Pancreas (tissue), 10 donors: ENCODE results near the gene GJB2. TPM values are rescaled to one million over a fixed set of nuclear protein-coding genes. Genes with fewer than 3 reads are reported as not detected.
"Not testable (repeated sequence)": the region's sequence is repeated elsewhere in the genome, so short reads cannot be mapped to it uniquely, and the experiment has no call there.

Source experiments
- ATAC-seq, 4 donors: fragments of 200-7000 bp; cut with Tn5 transposase; one replicate each; pipeline versions ENCODE4 v1.8.0 to v1.9.1; 2020; ENCODE audit warnings: mild to moderate bottlenecking in 4 of 4, moderate library complexity in 4 of 4
- DNase-seq, 6 donors: peaks; one replicate each; pipeline ENCODE4 v3.0.0-alpha.2; 2020
- FAIRE-seq: peaks from 2 replicates; lab custom pipeline; 2012; peaks lifted over from hg19 to GRCh38; lab: Jason Lieb, UNC
- H3K27ac ChIP-seq, 4 donors: fragments of 200-600 bp; sonication (generic); 1 replicate in 3 of 4; 2 replicates in 1 of 4; pipeline versions ENCODE4 v1.5.0 to v1.8.0; 2020
- H3K27me3 ChIP-seq, 4 donors: fragments of 200-600 bp; one replicate each; pipeline ENCODE4 v1.8.0; 2021
- H3K36me3 ChIP-seq, 3 donors: fragments of 200-600 bp; sonication (generic) in 1 of 3; one replicate each; pipeline versions ENCODE4 v1.5.0 to v1.8.0; 2020 to 2021
- H3K4me1 ChIP-seq, 3 donors: fragments of 200-600 bp; one replicate each; pipeline ENCODE4 v1.8.0; 2021
- H3K4me3 ChIP-seq, 4 donors: fragments of 200-600 bp; sonication (generic) in 2 of 4; one replicate each; pipeline versions ENCODE4 v1.5.0 to v1.8.0; 2020 to 2021
- H3K9me3 ChIP-seq, 4 donors: fragments of 200-600 bp; one replicate each; pipeline ENCODE4 v1.8.0; 2021
- CTCF ChIP-seq, 4 donors: fragments of 200-600 bp; sonication (generic) in 3 of 4; IDR thresholded peaks; one replicate each; pipeline versions ENCODE4 v1.5.0 to v1.8.0; 2021; ENCODE audit warnings: antibody characterized with exemption in 4 of 4
- WGBS, 2 donors: extraction: QIAGEN DNeasy Blood & Tissue Kit; methylation state at CpG; one replicate each; pipeline ENCODE4 v1.1.7; 2013; 5-methylcytosine and 5-hydroxymethylcytosine counted together
- intact Hi-C, 3 donors: fragments of 100-400 bp; cut with DNase I; formaldehyde crosslinking; loops; one replicate each; pipeline versions ENCODE4 v1.11.1 to v1.14.2; 2022
- polyA plus RNA-seq, 2 donors: library from polyadenylated mRNA; stranded (reverse); fragments of 200-250 nt; gene quantifications; one replicate each; pipeline ENCODE4 v1.2.3, GENCODE V29; 2013
- total RNA-seq, 6 donors: library from RNA; stranded (reverse); fragmentation: NEBNext Ultra II Directional in 4 of 6; extraction: Animal tissue kit (Norgen Biotek cat#: 25700) in 4 of 6; gene quantifications; one replicate each; pipeline versions ENCODE4 v1.2.1 to v1.2.4, GENCODE V29; 2021 to 2023
- donor health status: healthy with polysubstance abuse.
- donor health status: DM: no; HTN: no; CAD: no; lungs with moderate emphysema.
- donor health status: DM: no; HTN: no; CAD: no.
- donor health status: control.
- donor health status: control.
- donor health status: Bipolar disorder and iron deficiency.
- donor health status: DM: yes; HTN: yes; CAD: no.
- donor health status: DM: no; HTN: no; CAD: no.
- donor health status: DM: no; HTN: no; CAD: no.
- donor health status: DM: yes; HTN: yes; CAD: no.

Gene GJB2
- total and polyA plus RNA-seq, 8 donors, result 0.51 to 4.5 (median 0.72) TPM

GRCh38 chr13:20157151-20157796 is 35.5 kb downstream of the GJB2 start:
- Histone ChIP-seq H3K36me3 (no peaks in the 10 kb centered on the region), H3K4me1 (peaks cover 4 to 6% (median 6%) of the 10 kb centered on the region in 3 donors), H3K27me3 (peaks cover 11 to 63% (median 28%) of the 10 kb centered on the region in 4 donors), H3K27ac (no peak overlapping the region), H3K4me3 (no peak overlapping the region), H3K9me3 (no peaks in the 10 kb centered on the region)
- TF ChIP-seq CTCF (IDR thresholded peaks at IDR 0.05), result no peak
- FAIRE-seq (no peak), ATAC-seq (no peak), DNase-seq (no peak)
- intact Hi-C loops, result no loop called here
- WGBS, 2 donors, result 64 to 65% methylated on average over 3 of the region's 3 CpGs

- no peak overlapping the region for H3K27ac ChIP-seq
- peaks cover 4 to 6% (median 6%) of the 10 kb centered on the region in 3 donors for H3K4me1 ChIP-seq
- FAIRE-seq (no peak), DNase-seq (no peak), ATAC-seq (no peak)
- 48 to 57% methylated on average over 2 of the region's 2 CpGs for WGBS, 2 donors
- no peak overlapping the region for H3K4me3 ChIP-seq
- no peak for TF ChIP-seq CTCF (IDR thresholded peaks at IDR 0.05)
- no peaks in the 10 kb centered on the region for H3K36me3 ChIP-seq
- no peaks in the 10 kb centered on the region for H3K9me3 ChIP-seq
- intact Hi-C loops, result no loop called here
- peaks cover 11 to 61% (median 28%) of the 10 kb centered on the region in 4 donors for H3K27me3 ChIP-seq
Measured at GRCh38 chr13:20156702-20157101, 36.0 kb downstream of the GJB2 start.

GRCh38 chr13:20153290-20153689 is 39.4 kb downstream of the GJB2 start:
- ATAC-seq, intact Hi-C loops, H3K4me1 ChIP-seq, H3K9me3 ChIP-seq, DNase-seq, H3K36me3 ChIP-seq, H3K4me3 ChIP-seq, FAIRE-seq, H3K27ac ChIP-seq: not testable (repeated sequence)
- 67 to 94% methylated on average over 2 of the region's 2 CpGs for WGBS, 2 donors
- H3K27me3 ChIP-seq, result peaks cover 5 to 35% (median 7%) of the 10 kb centered on the region in 4 donors

- 64 to 69% methylated on average over 11 of the region's 11 CpGs for WGBS, 2 donors
Measured at GRCh38 chr13:20151612-20152011, 41.1 kb downstream of the GJB2 start.

GRCh38 chr13:20151016-20151415 is 41.7 kb downstream of the GJB2 start:
- H3K27me3 ChIP-seq, result peaks cover 0 to 12% (median 0%) of the 10 kb centered on the region in 4 donors
- H3K4me1 ChIP-seq, result no peaks in the 10 kb centered on the region
- no peak for FAIRE-seq
- H3K36me3 ChIP-seq, result no peaks in the 10 kb centered on the region
- no peaks in the 10 kb centered on the region for H3K9me3 ChIP-seq
- no peak overlapping the region for H3K4me3 ChIP-seq
- WGBS, 2 donors, result 64 to 68% methylated on average over 6 of the region's 6 CpGs
- no peak overlapping the region for H3K27ac ChIP-seq
- intact Hi-C loops, result no loop called here
- no peak for DNase-seq
- TF ChIP-seq CTCF (IDR thresholded peaks at IDR 0.05), result no peak
- ATAC-seq, result no peak

More at GRCh38 chr13:20151612-20152011, 41.1 kb downstream of the GJB2 start:
- Histone ChIP-seq H3K4me3 (no peak overlapping the region), H3K27ac (no peak overlapping the region), H3K4me1 (no peaks in the 10 kb centered on the region), H3K9me3 (no peaks in the 10 kb centered on the region), H3K36me3 (no peaks in the 10 kb centered on the region), H3K27me3 (peaks cover 0 to 18% (median 0%) of the 10 kb centered on the region in 4 donors)
- DNase-seq (no peak), ATAC-seq (no peak), FAIRE-seq (no peak)
- TF ChIP-seq CTCF (IDR thresholded peaks at IDR 0.05), result no peak
- intact Hi-C loops, result no loop called here
